HG02970 (cell line): ENCODE measurements around the gene SYTL3.
"Not testable (repeated sequence)": the region's sequence is repeated elsewhere in the genome, so short reads cannot be mapped to it uniquely, and the experiment has no call there.

Experiments used
- ATAC-seq: cut with Tn5 transposase; IDR thresholded peaks from one replicate; pipeline ENCODE4 v1.9.1; 2021; ENCODE audit warnings: mild to moderate bottlenecking, moderate library complexity, moderate number of reproducible peaks; ENCODE audit not compliant: unreplicated experiment, low FRiP score

SYTL3 gene, protein sequence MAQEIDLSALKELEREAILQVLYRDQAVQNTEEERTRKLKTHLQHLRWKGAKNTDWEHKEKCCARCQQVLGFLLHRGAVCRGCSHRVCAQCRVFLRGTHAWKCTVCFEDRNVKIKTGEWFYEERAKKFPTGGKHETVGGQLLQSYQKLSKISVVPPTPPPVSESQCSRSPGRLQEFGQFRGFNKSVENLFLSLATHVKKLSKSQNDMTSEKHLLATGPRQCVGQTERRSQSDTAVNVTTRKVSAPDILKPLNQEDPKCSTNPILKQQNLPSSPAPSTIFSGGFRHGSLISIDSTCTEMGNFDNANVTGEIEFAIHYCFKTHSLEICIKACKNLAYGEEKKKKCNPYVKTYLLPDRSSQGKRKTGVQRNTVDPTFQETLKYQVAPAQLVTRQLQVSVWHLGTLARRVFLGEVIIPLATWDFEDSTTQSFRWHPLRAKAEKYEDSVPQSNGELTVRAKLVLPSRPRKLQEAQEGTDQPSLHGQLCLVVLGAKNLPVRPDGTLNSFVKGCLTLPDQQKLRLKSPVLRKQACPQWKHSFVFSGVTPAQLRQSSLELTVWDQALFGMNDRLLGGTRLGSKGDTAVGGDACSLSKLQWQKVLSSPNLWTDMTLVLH

DNA sequence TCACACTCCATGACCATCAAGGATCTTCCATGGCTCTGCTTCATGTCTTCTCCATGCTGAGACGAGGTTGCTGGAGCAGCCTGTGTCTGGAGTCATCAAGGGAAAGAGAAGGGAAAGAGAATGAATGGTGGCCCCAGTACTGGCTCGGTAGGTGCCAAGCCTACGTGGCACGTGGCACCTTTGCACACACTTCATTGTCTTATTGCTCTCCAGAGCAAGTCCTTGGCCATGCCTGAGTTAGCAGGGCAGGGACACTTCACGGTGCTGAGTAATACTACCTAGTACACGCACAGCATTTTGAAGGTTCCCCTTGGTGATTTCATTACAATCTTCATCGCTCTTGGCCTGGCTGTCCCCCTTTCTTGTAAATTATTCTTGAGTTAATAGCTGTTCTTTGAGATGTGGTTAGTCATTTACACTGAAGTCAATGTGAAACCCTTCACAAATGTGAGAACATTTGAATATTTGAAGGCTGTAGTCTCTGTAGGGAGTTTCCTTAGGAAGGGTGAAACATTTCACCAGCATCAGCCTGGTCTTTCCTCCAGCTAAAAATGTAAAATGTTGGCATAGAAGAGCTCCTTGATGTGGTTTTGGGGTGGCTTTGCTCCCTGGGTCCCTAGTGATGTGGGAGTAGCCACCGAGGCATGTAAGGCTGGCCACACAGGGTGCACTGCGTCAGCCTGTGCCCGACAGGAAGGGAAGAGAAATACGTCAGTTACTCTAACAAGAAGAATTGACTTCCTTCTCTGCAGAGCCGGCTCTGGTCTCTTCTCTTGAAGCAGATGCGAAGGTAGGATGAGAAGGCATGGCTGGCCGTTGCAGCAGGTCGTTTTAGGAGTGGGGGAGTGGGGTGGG, at the start of gene SYTL3:
Gene SYTL3, plus strand, starts transcription at position 766 of the 855 bp plus-strand sequence. CDS start 13,215 bp downstream, outside the sequence.
- ATAC-seq: peak; percentile 34

DNA sequence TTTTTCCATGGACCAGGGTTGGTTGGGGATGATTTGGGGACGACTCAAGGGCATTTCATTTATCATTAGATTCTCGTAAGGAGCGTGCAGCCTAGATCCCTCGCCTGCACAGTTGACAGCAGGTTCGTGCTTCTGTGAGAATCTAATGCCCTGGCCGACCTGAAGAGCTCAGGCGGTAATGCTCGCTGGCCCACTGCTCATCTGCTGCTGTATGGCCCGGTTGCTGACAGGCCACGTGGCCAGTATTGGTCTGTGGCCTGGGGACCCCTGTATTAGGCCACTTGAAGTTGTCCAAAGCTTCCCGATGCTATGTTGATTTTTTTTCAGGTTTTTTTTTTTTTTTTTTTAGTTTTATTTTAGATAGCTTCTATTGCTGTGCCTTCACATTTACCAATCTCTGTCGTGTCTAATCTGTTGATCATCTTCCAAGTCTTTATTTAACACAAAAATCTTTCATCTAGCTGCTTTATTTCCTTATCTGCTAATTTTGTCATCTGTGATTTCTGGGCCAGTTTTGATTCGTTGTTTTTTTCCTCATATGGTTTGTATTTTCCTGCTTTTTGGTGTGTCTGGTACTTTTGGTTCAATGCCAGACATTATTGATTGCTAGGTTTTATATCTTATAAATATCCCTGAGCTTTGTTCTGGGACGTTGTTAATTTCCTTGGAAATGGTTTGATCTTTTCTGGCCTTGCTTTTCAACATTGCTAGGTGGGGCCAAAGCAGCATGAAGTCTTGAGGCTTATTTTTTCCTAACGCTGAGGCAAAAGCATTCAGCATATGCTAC, 46.4 kb upstream of the SYTL3 start:
- no peak for ATAC-seq

DNA sequence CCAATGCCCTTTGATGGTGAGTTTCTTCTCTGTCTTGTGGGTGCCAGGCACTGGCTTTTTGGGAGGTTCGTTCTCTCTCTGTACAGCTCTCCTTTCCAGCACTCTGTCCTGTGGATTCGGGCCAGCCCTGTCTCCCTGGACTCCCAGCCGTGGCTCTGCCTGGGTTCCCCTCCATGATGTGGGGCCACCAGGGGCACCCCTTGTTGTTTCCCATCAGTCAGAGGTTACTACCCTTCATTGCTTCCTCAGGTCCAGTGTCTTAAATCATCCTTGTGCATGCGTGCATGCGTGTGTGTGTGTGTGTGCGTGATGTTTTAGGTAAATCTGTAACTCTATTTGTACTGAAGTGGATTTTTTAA, 45.8 kb upstream of the SYTL3 start:
- no peak for ATAC-seq

DNA sequence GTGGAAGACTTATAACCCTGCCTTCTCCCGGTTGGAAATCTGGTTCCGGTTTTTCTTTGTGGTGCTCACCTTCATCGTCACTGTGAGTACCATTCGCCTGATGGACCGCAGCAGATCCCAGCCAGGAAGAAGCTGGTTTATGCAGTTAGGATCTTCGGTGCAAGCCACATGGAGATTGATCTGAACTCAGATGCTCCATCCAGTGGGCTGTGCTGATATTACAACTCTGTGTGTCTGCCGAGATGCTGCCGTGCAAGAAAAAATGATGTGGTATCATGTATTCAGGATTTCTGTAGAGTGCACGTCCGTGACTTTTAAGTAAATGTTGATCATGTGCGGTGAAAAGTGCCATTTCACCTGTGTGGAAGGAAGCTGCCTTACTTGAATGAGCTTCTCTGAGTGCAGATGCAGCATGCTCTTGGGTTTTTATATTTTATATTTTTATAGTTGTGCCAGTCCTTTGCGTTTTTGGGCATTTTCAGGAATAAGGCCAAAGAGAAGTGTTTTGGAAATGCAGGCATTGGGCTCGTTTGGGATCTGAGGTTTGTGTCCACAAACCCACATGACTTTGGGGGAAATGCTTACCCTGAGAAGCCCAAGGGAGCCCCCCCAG, 44.5 kb upstream of the SYTL3 start:
- no peak for ATAC-seq

DNA sequence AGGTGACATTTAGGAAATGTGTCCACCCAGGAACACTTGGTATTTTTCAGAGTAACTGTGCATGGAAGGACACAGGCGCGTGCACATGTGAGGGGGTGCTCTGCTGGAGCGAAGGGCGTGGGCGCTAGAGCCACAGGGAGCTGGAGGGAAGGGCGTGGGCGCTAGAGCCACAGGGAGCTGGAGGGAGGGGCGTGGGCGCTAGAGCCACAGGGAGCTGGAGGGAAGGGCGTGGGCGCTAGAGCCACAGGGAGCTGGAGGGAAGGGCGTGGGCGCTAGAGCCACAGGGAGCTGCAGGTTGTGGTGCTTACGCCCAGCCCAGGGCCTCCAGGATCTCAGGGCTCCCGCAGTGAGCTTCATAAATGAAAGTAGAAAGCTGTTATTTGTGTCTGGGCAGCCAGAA, 43.8 kb upstream of the SYTL3 start:
- not testable (repeated sequence) for ATAC-seq

DNA sequence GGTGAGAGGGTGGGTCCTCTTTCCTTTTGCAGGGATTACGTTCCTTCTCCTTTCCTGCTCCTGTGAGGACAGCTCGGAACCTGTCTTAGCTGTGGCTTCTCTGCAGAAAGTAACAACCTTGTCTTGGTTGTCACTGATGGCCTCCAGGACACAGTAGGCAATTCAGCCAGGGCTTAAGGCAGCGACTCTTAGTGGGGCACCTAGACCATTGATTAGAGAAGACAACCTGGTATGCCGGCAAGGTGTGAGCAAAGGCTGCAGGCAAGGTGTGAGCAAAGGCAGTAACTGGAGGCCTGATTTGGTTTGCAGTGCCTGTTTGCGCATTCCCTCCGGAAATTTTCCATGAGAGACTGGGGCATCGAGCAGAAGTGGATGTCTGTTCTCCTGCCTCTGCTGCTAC, 42.9 kb upstream of the SYTL3 start:
- ATAC-seq: no peak

DNA sequence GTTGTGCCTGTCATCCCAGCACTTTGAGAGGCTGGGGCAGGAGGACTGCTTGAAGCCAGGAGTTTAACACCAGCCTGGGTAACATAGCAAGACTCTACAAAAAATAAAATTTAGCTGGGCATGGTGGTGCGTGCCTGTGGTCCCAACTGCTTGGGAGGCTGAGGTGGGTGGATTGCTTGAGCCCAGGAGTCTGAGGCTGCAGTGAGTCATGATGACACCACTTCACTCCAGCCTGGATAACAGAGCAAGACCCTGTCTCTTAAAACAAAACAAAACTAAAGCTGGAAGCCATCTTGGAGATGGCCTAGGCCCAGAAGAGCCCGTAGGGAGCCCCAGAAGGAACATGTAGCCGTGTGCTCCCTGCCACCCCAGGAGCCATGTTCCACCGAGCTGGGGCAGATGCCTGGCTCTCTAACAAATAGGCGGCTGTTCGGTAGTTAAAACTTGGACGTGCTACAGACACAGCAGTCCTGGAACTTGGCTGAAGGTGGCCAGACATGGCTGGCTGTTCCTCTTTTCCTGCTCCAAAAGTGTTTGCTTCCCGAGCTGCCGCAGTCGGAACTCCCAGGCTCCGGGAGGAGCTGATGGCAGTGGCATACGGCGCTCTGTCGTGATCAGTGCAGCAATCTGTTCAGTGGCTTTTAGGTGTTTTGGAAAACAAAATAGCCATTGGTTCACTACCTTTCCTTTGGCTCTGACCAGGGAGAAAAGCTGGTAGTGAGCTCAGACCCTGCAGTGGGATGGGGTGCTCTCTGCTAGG, 42.3 kb upstream of the SYTL3 start:
- no peak for ATAC-seq

DNA sequence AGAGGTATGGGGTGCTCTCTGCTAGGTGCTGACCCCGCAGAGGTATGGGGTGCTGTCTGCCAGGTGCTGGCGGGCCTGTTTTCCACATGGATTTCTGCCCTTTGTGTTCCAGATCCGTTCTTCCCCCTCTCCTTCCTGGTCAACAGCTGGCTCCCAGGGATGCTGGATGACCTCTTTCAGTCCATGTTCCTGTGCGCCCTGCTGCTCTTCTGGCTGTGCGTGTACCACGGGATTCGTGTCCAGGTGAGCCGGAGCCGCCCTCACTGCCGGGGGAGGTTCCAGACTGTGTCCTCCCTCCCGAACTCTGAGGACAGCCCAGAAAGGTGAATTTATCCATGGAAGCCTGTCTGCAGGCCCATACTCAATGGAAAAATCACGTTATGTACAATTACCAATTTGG, 41.6 kb upstream of the SYTL3 start:
- ATAC-seq: no peak

DNA sequence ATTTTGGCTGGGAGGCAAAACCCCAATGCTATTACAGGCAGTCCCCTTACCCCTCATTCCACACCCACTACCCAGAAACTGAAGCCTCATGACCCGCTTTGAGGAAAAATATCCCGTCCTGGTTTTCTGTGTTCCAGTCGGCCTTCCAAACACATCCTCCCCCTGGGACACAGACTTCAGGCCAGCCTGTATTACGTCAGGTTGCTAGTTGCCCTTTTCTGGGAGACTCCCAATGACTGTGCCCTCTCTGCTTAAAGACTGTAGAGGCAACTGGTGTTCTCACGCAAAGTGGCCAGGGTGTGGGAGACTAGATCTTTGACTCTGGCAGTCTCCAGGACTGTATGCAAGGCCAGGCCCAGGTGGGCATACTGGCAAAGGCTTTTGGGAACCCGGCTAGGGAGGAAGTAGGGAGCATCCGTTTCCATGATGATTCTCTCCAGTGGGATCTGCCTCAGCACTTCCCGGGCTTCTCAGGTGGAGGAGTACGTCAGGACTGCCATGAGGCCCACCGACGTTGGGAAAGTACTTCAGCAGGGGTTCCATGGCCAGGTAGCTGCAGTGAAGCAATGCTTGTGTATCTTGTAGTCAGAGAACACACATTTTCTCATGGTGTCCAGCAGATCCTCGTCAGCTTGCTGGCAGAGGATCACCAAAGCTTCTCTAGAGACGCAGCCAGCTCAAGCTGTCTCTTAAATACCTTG, 40.2 kb upstream of the SYTL3 start:
- ATAC-seq: no peak

DNA sequence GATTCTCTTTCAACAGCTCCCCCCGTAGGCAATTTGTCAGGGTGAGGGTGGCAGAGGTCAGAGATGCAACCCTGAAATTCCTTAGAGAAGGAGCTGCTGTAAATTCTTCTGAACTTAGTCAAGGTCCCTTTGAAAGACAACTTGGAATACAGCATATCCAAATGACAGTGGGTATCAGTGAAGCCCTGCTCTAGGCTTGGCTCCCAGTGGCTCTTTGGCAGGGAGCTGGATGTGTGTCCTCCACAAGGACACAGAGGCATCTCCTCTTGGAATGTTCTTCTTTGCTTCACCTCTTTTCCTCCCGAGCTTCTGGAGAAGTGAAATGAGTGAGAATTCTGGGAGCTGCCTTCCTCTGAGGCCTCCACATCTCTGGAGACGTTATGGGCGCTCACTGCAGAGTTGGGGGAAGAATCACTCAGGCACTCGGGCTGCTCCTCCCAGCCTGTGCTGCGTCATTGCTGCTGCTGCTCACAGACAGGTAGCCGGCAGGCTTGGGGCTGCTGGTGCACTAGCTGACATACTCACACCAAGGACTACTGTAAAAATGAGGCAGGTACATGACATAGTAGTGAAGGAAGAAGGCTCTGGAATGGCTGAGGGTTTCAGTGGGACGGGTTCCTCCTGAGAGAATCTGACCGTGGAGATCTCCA, 39.4 kb upstream of the SYTL3 start:
- ATAC-seq: no peak

DNA sequence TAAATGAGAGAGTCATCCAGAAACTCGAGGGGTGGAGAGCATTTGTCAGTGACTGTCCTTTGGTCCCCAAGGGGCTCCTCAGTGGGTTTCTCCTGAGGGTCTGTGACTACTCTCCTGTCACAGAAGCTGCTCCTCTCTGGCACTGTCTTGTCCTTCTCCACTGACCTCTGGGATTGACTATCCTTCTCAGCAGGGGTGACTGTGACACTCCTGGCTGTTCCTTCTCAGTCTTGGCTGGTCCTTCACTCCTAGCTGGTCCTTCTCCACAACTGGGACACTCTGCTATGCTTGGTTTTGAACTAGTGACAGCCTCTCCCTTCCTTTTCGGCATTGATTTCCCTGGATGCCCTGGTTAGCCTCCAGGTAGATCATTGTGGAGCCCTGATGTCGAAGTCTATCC, 38.8 kb upstream of the SYTL3 start:
- ATAC-seq: no peak

DNA sequence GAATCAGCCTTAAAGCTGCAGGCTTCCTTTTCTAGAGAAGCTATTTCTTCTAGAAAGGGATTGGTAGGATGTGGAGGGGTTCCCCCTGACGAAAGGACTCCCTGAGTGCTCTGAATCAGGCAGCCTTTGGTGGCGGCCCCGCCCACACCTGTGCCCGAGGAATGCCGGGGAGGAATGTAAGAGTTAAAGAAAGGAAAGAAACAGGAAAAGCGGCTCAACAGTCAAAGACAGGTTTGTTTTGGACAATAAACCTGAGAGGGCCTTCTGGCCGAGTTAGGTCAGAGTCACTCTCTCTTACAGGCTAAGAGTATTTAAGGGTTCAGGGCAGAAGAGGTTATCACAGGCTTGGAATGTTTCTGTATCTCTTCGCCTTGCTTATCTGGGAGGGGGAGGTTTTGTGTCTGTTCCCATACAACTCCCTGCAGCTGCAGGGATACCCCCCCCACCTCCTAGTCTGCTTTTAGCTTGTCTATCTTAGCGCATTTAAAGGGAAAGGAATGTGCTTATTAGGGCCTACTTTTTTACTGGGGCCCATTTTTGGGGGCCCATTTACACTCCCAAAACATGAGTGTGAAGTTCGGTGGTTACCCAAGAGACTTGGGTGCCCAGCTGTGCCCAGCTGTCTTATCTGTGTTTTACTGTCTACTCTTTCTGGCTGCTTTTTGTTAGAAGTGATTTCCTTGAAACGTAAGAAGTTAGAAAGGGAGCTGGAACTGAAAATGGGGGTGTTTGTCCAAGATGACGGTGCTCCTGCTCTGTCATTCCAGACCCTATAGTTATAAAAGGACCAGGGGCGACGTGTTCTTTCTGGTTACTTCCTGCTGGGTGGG, 38.1 kb upstream of the SYTL3 start:
- ATAC-seq: no peak

DNA sequence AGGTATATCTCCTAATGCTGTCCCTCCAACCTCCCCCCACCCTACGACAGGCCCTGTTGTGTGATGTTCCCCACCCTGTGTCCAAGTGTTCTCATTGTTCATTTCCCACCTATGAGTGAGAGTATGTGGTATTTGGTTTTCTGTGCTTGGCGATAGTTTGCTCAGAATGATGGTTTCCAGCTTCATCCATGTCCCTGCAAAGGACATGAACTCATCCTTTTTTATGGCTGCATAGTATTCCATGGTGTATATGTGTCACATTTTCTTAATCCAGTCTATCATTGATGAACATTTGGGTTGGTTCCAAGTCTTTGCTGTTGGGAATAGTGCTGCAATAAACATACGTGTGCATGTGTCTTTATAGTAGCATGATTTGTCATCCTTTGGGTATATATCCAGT, 35.2 kb upstream of the SYTL3 start:
- ATAC-seq: not testable (repeated sequence)

DNA sequence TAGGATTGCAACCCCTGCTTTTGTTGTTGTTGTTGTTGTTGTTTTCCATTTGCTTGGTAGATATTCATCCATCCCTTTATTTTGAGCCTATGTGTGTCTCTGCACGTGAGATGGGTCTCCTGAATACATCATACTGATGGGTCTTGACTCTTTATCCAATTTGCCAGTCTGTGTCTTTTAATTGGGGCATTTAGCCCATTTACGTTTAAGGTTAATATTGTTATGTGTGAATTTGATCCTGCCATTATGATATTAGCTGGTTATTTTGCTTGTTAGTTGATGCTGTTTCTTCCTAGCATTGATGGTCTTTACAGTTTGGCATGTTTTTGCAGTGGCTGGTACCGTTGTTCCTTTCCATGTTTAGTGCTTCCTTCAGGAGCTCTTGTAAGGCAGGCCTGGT, 31.6 kb upstream of the SYTL3 start:
- ATAC-seq: not testable (repeated sequence)

DNA sequence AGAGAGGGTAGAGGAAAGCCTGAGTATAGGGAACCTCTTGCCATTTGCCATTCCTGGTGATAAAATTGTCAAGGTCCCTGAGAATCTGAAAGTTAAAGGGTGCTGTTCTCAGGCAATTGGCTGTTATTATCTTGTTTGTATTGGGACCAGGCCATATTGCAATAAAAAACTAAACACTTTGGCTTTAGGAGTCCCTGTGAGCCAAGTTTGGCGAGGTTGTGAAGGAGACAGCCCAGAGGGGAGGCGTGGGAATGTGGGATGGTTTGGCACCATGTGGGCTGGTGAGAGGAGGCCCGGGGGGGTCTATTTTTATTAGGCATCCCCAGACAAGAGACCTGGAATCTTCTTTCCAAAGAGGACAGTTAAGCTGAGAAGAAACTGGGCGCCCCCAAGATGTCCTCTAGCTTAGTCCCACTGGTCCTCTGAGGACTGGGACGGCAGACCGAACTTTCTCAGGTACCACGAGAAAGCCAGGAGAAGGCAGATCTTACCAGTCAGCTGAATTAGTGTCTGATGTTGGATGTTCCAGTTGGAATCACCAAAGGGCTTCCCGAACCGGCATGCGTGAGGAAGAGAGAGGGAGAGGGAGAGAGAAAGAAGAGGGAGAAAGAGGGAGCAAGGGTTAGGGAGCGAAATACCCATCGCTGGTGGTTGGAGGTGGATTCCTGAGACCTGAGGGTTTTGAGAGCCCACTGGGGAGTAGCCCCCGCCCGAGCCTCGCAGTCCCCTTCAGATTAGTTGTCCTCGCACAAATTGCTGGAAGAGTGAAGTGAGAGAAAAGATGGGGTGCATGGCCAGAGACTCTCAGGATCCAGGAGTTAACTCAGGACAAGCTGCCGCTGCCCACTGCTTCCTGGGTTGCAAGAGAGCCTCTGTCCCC, 29.7 kb upstream of the SYTL3 start:
- ATAC-seq: no peak

DNA sequence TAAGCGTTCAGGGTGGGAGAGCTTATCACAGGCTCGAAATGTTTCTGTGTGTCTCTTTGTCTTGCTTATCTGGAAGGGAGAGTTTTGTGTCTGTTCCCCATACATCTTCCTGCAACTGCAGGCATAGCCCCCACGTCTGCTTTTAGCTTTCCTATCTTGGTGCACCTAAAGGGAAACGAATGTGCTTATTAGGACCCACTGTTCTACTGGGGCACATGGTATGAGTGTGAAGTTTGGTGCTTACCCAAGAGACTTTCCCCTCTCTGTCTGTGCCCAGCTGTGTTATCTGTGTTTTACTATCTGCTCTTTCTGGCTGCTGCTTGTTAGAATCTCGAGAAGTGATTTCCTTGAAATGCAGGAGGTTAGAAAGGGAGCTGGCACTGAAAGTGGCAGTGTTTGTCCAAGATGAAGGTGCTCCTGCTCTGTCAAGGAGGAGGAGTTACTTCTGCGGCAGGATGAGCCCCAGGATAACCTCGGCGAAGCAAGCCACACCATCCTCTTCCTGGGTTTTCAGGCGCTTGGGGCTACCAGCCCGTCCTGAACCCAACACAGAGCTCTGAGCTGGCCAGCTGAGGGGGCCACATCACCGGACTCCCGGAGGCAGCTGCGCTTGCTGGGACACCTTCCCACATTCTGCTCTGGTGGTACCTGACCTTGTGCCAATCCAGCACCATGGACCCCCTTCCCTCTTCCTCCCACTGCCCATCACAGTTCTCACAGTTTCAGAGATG, 28.7 kb upstream of the SYTL3 start:
- ATAC-seq: no peak
